CD14-positive monocyte (primary cell): ENCODE data around the gene UACA. TPM values are rescaled to one million over a fixed set of nuclear protein-coding genes. Genes with fewer than 3 reads are reported as not detected.

Experiments
- DNase-seq, 3 donors: peaks; one replicate each; pipeline ENCODE4 v3.0.0-alpha.2; 2011 to 2022
- H2AFZ ChIP-seq: 2 replicates; pipeline ENCODE4 v1.6.0; 2012; ENCODE audit warnings: mild to moderate bottlenecking, low read depth, low read length, inconsistent platforms; ENCODE audit not compliant: insufficient read depth, poor library complexity, severe bottlenecking
- H3K27ac ChIP-seq, 2 donors: 1 replicate in 1 of 2; 2 replicates in 1 of 2; pipeline ENCODE4 v1.5.1; 2012 to 2013; ENCODE audit warnings: low read length in 2 of 2, control low read depth in 1 of 2, inconsistent platforms in 1 of 2, low read depth in 1 of 2, mild to moderate bottlenecking in 1 of 2
- H3K27me3 ChIP-seq, 2 donors: one replicate each; pipeline versions ENCODE4 v1.6.0 to v1.6.1; 2011 to 2013; ENCODE audit warnings: low read length in 2 of 2; ENCODE audit not compliant: control insufficient read depth in 2 of 2, insufficient read depth in 2 of 2
- H3K36me3 ChIP-seq, 2 donors: replicated peaks in 1 of 2; 1 replicate in 1 of 2; 2 replicates in 1 of 2; pipeline versions ENCODE4 v1.5.1 to v1.6.1; 2012 to 2013; ENCODE audit warnings: low read length in 2 of 2, control low read depth in 1 of 2, inconsistent platforms in 1 of 2, mild to moderate bottlenecking in 1 of 2; ENCODE audit not compliant: insufficient read depth in 2 of 2, control insufficient read depth in 1 of 2
- H3K4me1 ChIP-seq, 2 donors: 1 replicate in 1 of 2; 2 replicates in 1 of 2; pipeline versions ENCODE4 v1.5.1 to v1.6.1; 2012 to 2013; ENCODE audit warnings: low read length in 2 of 2, control low read depth in 1 of 2, inconsistent platforms in 1 of 2, mild to moderate bottlenecking in 1 of 2, moderate library complexity in 1 of 2; ENCODE audit not compliant: insufficient read depth in 2 of 2, control insufficient read depth in 1 of 2
- H3K4me2 ChIP-seq: replicated peaks from 2 replicates; pipeline ENCODE3; 2012; ENCODE audit warnings: low read length, moderate library complexity, mild to moderate bottlenecking; ENCODE audit not compliant: poor library complexity, severe bottlenecking; ENCODE audit errors: extremely low read depth
- H3K4me3 ChIP-seq, 3 experiments: fragments of 200-600 bp in 1 of 3; sonication (generic) in 1 of 3; replicated peaks in 1 of 3; 1 replicate in 2 of 3; 2 replicates in 1 of 3; pipeline ENCODE4 v1.5.1; 2011 to 2013; ENCODE audit warnings: low read length in 3 of 3, mild to moderate bottlenecking in 3 of 3, control low read depth in 2 of 3, low read depth in 2 of 3, inconsistent platforms in 1 of 3, moderate library complexity in 1 of 3
- H3K79me2 ChIP-seq: 2 replicates; pipeline ENCODE4 v1.6.0; 2012; ENCODE audit warnings: mild to moderate bottlenecking, control low read depth, inconsistent platforms, low read length, moderate library complexity; ENCODE audit not compliant: insufficient read depth
- H3K9ac ChIP-seq: 2 replicates; pipeline ENCODE4 v1.6.0; 2017; ENCODE audit warnings: low read length, mild to moderate bottlenecking; ENCODE audit not compliant: insufficient read depth, poor library complexity, severe bottlenecking
- H3K9me3 ChIP-seq, 2 donors: replicated peaks in 1 of 2; 1 replicate in 1 of 2; 2 replicates in 1 of 2; pipeline versions ENCODE4 v1.5.1 to v1.6.1; 2012 to 2013; ENCODE audit warnings: low read length in 2 of 2, control low read depth in 1 of 2; ENCODE audit not compliant: control insufficient read depth in 1 of 2, insufficient read depth in 1 of 2
- H4K20me1 ChIP-seq: 2 replicates; pipeline ENCODE4 v1.6.0; 2012; ENCODE audit warnings: mild to moderate bottlenecking, low read length, control low read depth, moderate library complexity; ENCODE audit not compliant: insufficient read depth
- H3K27ac Mint-ChIP-seq, 7 donors: one replicate each; pipeline ENCODE4 v1.8.0; 2020; ENCODE audit warnings: mild to moderate bottlenecking in 7 of 7, mixed read lengths in 7 of 7, moderate library complexity in 6 of 7, inconsistent platforms in 2 of 7
- H3K27me3 Mint-ChIP-seq, 3 donors: one replicate each; pipeline ENCODE4 v1.8.0; 2021 to 2022; ENCODE audit warnings: low read depth in 3 of 3, mild to moderate bottlenecking in 3 of 3, mixed read lengths in 3 of 3, moderate library complexity in 3 of 3, inconsistent platforms in 1 of 3
- H3K36me3 Mint-ChIP-seq, 2 donors: one replicate each; pipeline ENCODE4 v1.8.0; 2020; ENCODE audit warnings: mixed read lengths in 2 of 2, inconsistent platforms in 1 of 2, mild to moderate bottlenecking in 1 of 2
- H3K4me1 Mint-ChIP-seq: one replicate; pipeline ENCODE4 v1.8.0; 2020; ENCODE audit warnings: mild to moderate bottlenecking, mixed read lengths
- H3K4me3 Mint-ChIP-seq, 2 donors: one replicate each; pipeline ENCODE4 v1.8.0; 2020; ENCODE audit warnings: mild to moderate bottlenecking in 2 of 2, mixed read lengths in 2 of 2, moderate library complexity in 1 of 2
- H3K9me3 Mint-ChIP-seq, 7 donors: one replicate each; pipeline ENCODE4 v1.8.0; 2020 to 2022; ENCODE audit warnings: mixed read lengths in 7 of 7, mild to moderate bottlenecking in 6 of 7, moderate library complexity in 6 of 7, inconsistent platforms in 2 of 7
- CTCF ChIP-seq: fragments of 200-600 bp; IDR thresholded peaks from one replicate; pipeline ENCODE4 v1.8.0; 2022; ENCODE audit warnings: antibody characterized with exemption, mild to moderate bottlenecking
- WGBS: methylation state at CpG from one replicate; pipeline ENCODE4 v1.1.5; 2013; ENCODE audit warnings: missing lambda C conversion rate; ENCODE audit not compliant: insufficient coverage; 5-methylcytosine and 5-hydroxymethylcytosine counted together
- intact Hi-C, 2 donors: fragments of 100-400 bp; cut with micrococcal nuclease; formaldehyde crosslinking; loops; one replicate each; pipeline versions ENCODE4 v1.15.0 to v1.15.1; 2023
- polyA plus RNA-seq, 3 donors: library from polyadenylated mRNA; depleted of rRNA in 1 of 3; unstranded in 2 of 3; stranded (reverse) in 1 of 3; fragments of 300-500 nt in 2 of 3; fragments of >200 nt in 1 of 3; fragmentation: Illumina TruSeq in 2 of 3; gene quantifications; 1 replicate in 2 of 3; 2 replicates in 1 of 3; pipeline ENCODE4 v1.2.3, GENCODE V29; 2012 to 2021

Gene UACA
- polyA plus RNA-seq, 3 donors: 1.7 to 3.1 (median 2.4) TPM

- TF ChIP-seq CTCF: no peak
- Histone ChIP-seq H3K9ac (no peak overlapping the region), H4K20me1 (no peaks in the 10 kb centered on the region), H3K4me3 (no peak overlapping the region), H3K27ac (no peak overlapping the region), H3K4me1 (no peaks in the 10 kb centered on the region), H3K4me2 (no peak overlapping the region), H2AFZ (no peak overlapping the region), H3K27me3 (no peaks in the 10 kb centered on the region), H3K9me3 (peaks cover 0 to 9% of the 10 kb centered on the region in 2 donors), H3K36me3 (no peaks in the 10 kb centered on the region), H3K79me2 (no peaks in the 10 kb centered on the region)
- DNase-seq: no peak
- no peaks in the 10 kb centered on the region for H3K4me1 Mint-ChIP-seq
- no CpG with 5 or more reads among the region's 3 CpGs for WGBS
- H3K9me3 Mint-ChIP-seq: peaks cover 6 to 15% (median 13%) of the 10 kb centered on the region in 7 donors
- H3K27ac Mint-ChIP-seq: no peak overlapping the region
- no peaks in the 10 kb centered on the region for H3K36me3 Mint-ChIP-seq
- intact Hi-C loops: no loop called here
- peaks cover 0 to 2% (median 2%) of the 10 kb centered on the region in 3 donors for H3K27me3 Mint-ChIP-seq
- H3K4me3 Mint-ChIP-seq: no peak overlapping the region
Observed at GRCh38 chr15:70618929-70619328, 144.4 kb downstream of the UACA start.

- Histone ChIP-seq H3K4me3 (no peak overlapping the region), H3K4me2 (no peak overlapping the region), H3K36me3 (no peaks in the 10 kb centered on the region), H4K20me1 (no peaks in the 10 kb centered on the region), H3K9me3 (peaks cover 0 to 9% of the 10 kb centered on the region in 2 donors), H3K27me3 (no peaks in the 10 kb centered on the region), H3K4me1 (no peaks in the 10 kb centered on the region), H3K27ac (no peak overlapping the region), H3K9ac (no peak overlapping the region), H2AFZ (no peak overlapping the region), H3K79me2 (no peaks in the 10 kb centered on the region)
- intact Hi-C loops: no loop called here
- Mint-ChIP-seq H3K27me3 (peaks cover 0 to 4% (median 2%) of the 10 kb centered on the region in 3 donors), H3K4me3 (no peak overlapping the region), H3K36me3 (no peaks in the 10 kb centered on the region), H3K4me1 (no peaks in the 10 kb centered on the region), H3K27ac (no peak overlapping the region), H3K9me3 (peaks cover 3 to 13% (median 10%) of the 10 kb centered on the region in 7 donors)
- DNase-seq: no peak
- no peak for TF ChIP-seq CTCF
- WGBS: 95% methylated on average over 2 of the region's 4 CpGs
Observed at GRCh38 chr15:70617911-70618287, 145.5 kb downstream of the UACA start.
